HL-60 (cell line): ENCODE results near the gene NAA10.

Experiments used
- DNase-seq, 2 experiments: peaks; one replicate each; pipeline ENCODE4 v3.0.0-alpha.2; 2010 to 2020; ENCODE audit warnings: low read depth in 1 of 2, low spot score in 1 of 2
- H3K27ac ChIP-seq: fragments of 250-450 bp; sonication (Bioruptor Pico); replicated peaks from 2 replicates; pipeline ENCODE4 v1.5.1; 2020; ENCODE audit warnings: mild to moderate bottlenecking, moderate library complexity
- H3K27me3 ChIP-seq: fragments of 250-450 bp; sonication (Bioruptor Pico); 2 replicates; pipeline ENCODE4 v1.5.1; 2021; ENCODE audit warnings: mild to moderate bottlenecking, moderate library complexity; ENCODE audit not compliant: insufficient read depth, poor library complexity, severe bottlenecking
- H3K4me3 ChIP-seq: replicated peaks from 2 replicates; pipeline ENCODE4 v1.5.1; 2011; ENCODE audit warnings: mild to moderate bottlenecking, control low read depth, low read length; ENCODE audit not compliant: insufficient read depth
- GABPA ChIP-seq: IDR thresholded peaks from 2 replicates; pipeline ENCODE4 v1.6.1; 2012; ENCODE audit warnings: low read depth
- POLR2AphosphoS5 ChIP-seq: IDR thresholded peaks from 2 replicates; pipeline ENCODE4 v1.6.1; 2012; ENCODE audit warnings: low read depth
- REST ChIP-seq: IDR thresholded peaks from 2 replicates; pipeline ENCODE4 v1.6.1; 2012; ENCODE audit warnings: low read depth; ENCODE audit not compliant: insufficient replicate concordance
- SPI1 ChIP-seq: IDR thresholded peaks from 2 replicates; pipeline ENCODE4 v1.6.1; 2012; ENCODE audit warnings: low read depth, mild to moderate bottlenecking, borderline replicate concordance
- TF ChIP-seq, protein P1 (sequence below): IDR thresholded peaks from one replicate; pipeline ENCODE4 v1.5.1; 2011; ENCODE audit warnings: low read length, control low read depth, inconsistent platforms; ENCODE audit not compliant: insufficient read depth

NAA10 gene

GRCh38 chrX:153921511-153922446 lies 13.1 kb downstream of the NAA10 start:
- Histone ChIP-seq H3K27me3 (no peaks in the 10 kb centered on the region), H3K4me3 (no peak overlapping the region), H3K27ac (peak overlapping the region; percentile 55)
- TF ChIP-seq REST (no peak), POLR2AphosphoS5 (0 out of 2 replicates have a peak, but pooled peaks have one; percentile 11), GABPA (no peak)
- TF ChIP-seq, protein P1, sequence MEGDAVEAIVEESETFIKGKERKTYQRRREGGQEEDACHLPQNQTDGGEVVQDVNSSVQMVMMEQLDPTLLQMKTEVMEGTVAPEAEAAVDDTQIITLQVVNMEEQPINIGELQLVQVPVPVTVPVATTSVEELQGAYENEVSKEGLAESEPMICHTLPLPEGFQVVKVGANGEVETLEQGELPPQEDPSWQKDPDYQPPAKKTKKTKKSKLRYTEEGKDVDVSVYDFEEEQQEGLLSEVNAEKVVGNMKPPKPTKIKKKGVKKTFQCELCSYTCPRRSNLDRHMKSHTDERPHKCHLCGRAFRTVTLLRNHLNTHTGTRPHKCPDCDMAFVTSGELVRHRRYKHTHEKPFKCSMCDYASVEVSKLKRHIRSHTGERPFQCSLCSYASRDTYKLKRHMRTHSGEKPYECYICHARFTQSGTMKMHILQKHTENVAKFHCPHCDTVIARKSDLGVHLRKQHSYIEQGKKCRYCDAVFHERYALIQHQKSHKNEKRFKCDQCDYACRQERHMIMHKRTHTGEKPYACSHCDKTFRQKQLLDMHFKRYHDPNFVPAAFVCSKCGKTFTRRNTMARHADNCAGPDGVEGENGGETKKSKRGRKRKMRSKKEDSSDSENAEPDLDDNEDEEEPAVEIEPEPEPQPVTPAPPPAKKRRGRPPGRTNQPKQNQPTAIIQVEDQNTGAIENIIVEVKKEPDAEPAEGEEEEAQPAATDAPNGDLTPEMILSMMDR = no peak
- no peak for DNase-seq

- Histone ChIP-seq H3K27me3 (no peaks in the 10 kb centered on the region), H3K27ac (no peak overlapping the region), H3K4me3 (no peak overlapping the region)
- no peak for DNase-seq
- TF ChIP-seq REST = no peak
- no peak for TF ChIP-seq SPI1
- no peak for TF ChIP-seq POLR2AphosphoS5
- TF ChIP-seq GABPA = no peak
- TF ChIP-seq, protein P1 = no peak
Measured at GRCh38 chrX:153921070-153921469, 13.8 kb downstream of the NAA10 start.

- TF ChIP-seq SPI1 = no peak
- no peak for TF ChIP-seq GABPA
- no peak; the same call in 1 of the 2 replicates for TF ChIP-seq POLR2AphosphoS5
- TF ChIP-seq, protein P1 = no peak
- TF ChIP-seq REST = no peak
- no peak for DNase-seq
- H3K27me3 ChIP-seq = no peaks in the 10 kb centered on the region
- H3K4me3 ChIP-seq = no peak overlapping the region
- no peak overlapping the region for H3K27ac ChIP-seq
Measured at GRCh38 chrX:153920546-153920945, 14.3 kb downstream of the NAA10 start.
